COLO829 (cell line): ENCODE data around the gene ATG4C.

ENCODE experiments used
- DNase-seq: peaks from one replicate; pipeline ENCODE4 v3.0.0; 2012; ENCODE audit warnings: low spot score

Gene ATG4C

GRCh38 chr1:62904856-62905225, 120.9 kb downstream of the ATG4C start:
- DNase-seq: no peak

- DNase-seq: no peak
Measured at GRCh38 chr1:62905309-62905708, 121.4 kb downstream of the ATG4C start.

GRCh38 chr1:62905872-62906271, 121.9 kb downstream of the ATG4C start:
- no peak for DNase-seq

- peak; percentile 11 for DNase-seq
Measured at GRCh38 chr1:62906428-62906886, 122.5 kb downstream of the ATG4C start.

- no peak for DNase-seq
Measured at GRCh38 chr1:62908168-62908695, 124.3 kb downstream of the ATG4C start.

- peak; percentile 21 for DNase-seq
Measured at GRCh38 chr1:62912028-62912638, 128.2 kb downstream of the ATG4C start.
